Measurements from ENCODE around the gene SBNO2. TPM values are rescaled to one million over a fixed set of nuclear protein-coding genes. Genes with fewer than 3 reads are reported as not detected.

SBNO2 gene
- total RNA-seq, 1 experiment from 2014 or later = 46.3 TPM

- H3K9ac ChIP-seq (ENCODE audit: extremely low read depth, insufficient read length, low read length) = no peak overlapping the region
- H3K23me2 ChIP-seq (ENCODE audit: insufficient read length, low read depth, low read length, poor library complexity, severe bottlenecking) = peaks cover 7% of the 10 kb centered on the region
- no peaks in the 10 kb centered on the region for H3K9me3 Mint-ChIP-seq
- H3K36me3 Mint-ChIP-seq (ENCODE audit: insufficient read depth in 1 of 3, low read depth in 3 of 3) = peaks cover 10 to 49% (median 33%) of the 10 kb centered on the region in 3 experiments; a peak in 6 of 7 replicates
- no peak overlapping the region for H2BK12ac ChIP-seq (ENCODE audit: insufficient read length, low read depth, low read length)
- H3K27ac ChIP-seq (ENCODE audit: insufficient read length, low read depth, low read length) = no peak overlapping the region
- H2BK120ac ChIP-seq (ENCODE audit: low read depth, low read length, poor library complexity, severe bottlenecking) = no peak overlapping the region
- no peak overlapping the region for H3K27ac Mint-ChIP-seq
- no peak overlapping the region for H3K23ac ChIP-seq (ENCODE audit: insufficient read length, low read depth, low read length)
- no peak for DNase-seq
- no peak overlapping the region for H2BK5ac ChIP-seq (ENCODE audit: insufficient read length, low read length)
- H3K27me3 ChIP-seq (ENCODE audit: insufficient read depth, low read length) = no peaks in the 10 kb centered on the region
- H4K8ac ChIP-seq (replicated peaks; ENCODE audit: insufficient read length, low read depth, low read length) = no peak overlapping the region
- H3K9me3 ChIP-seq (ENCODE audit: control insufficient read depth, low read depth, low read length) = no peaks in the 10 kb centered on the region
- H3K4me3 Mint-ChIP-seq = no peak overlapping the region
- no peak overlapping the region for H4K5ac ChIP-seq (ENCODE audit: insufficient read length, low read depth, low read length)
- H3K14ac ChIP-seq (ENCODE audit: insufficient read depth, low read length) = no peak overlapping the region
- no peak overlapping the region for H4K91ac ChIP-seq (ENCODE audit: insufficient read length, low read depth, low read length)
- peaks cover 11% of the 10 kb centered on the region for H3K79me1 ChIP-seq (ENCODE audit: insufficient read depth, low read depth, low read length, poor library complexity, severe bottlenecking)
- TF ChIP-seq, protein P1, sequence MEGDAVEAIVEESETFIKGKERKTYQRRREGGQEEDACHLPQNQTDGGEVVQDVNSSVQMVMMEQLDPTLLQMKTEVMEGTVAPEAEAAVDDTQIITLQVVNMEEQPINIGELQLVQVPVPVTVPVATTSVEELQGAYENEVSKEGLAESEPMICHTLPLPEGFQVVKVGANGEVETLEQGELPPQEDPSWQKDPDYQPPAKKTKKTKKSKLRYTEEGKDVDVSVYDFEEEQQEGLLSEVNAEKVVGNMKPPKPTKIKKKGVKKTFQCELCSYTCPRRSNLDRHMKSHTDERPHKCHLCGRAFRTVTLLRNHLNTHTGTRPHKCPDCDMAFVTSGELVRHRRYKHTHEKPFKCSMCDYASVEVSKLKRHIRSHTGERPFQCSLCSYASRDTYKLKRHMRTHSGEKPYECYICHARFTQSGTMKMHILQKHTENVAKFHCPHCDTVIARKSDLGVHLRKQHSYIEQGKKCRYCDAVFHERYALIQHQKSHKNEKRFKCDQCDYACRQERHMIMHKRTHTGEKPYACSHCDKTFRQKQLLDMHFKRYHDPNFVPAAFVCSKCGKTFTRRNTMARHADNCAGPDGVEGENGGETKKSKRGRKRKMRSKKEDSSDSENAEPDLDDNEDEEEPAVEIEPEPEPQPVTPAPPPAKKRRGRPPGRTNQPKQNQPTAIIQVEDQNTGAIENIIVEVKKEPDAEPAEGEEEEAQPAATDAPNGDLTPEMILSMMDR (conservative IDR thresholded peaks at IDR 0.05) = no peak
- no peaks in the 10 kb centered on the region for H3K27me3 Mint-ChIP-seq (ENCODE audit: low read depth)
- no peaks in the 10 kb centered on the region; the same call in 1 of the 2 replicates for H3K4me1 ChIP-seq (ENCODE audit: insufficient read depth, low read length)
- H3K4me2 ChIP-seq (ENCODE audit: insufficient read depth, insufficient read length, low read length) = no peak overlapping the region
- H4K20me1 ChIP-seq (ENCODE audit: control insufficient read depth, insufficient read depth, insufficient read length) = no peaks in the 10 kb centered on the region
- WGBS (ENCODE audit: extremely low coverage, insufficient read length, low lambda C conversion rate) = no CpG with 5 or more reads among the region's 38 CpGs
- no peak overlapping the region for H3K56ac ChIP-seq (ENCODE audit: insufficient read length, low read depth, low read length)
- H3K4me1 Mint-ChIP-seq = peaks cover 4 to 15% of the 10 kb centered on the region in 2 experiments
- peaks cover 12% of the 10 kb centered on the region; the same call in 1 of the 2 replicates for H3K79me2 ChIP-seq (ENCODE audit: insufficient read depth, low read length)
- no peak overlapping the region for H2AK5ac ChIP-seq (ENCODE audit: insufficient read length, low read length)
- H2BK20ac ChIP-seq (ENCODE audit: low read depth, low read length, poor library complexity, severe bottlenecking) = no peak overlapping the region
- H3K18ac ChIP-seq (ENCODE audit: insufficient read length, low read depth, low read length) = no peak overlapping the region
- H3K4ac ChIP-seq (ENCODE audit: low read depth, low read length) = no peak overlapping the region
- no peak overlapping the region for H2BK15ac ChIP-seq (ENCODE audit: low read depth, low read length)
- no peak overlapping the region for H2AFZ ChIP-seq (ENCODE audit: low read length)
- H3T11ph ChIP-seq (ENCODE audit: low read length) = no peak overlapping the region
These were observed 83.1 kb downstream of the SBNO2 start for GRCh38 chr19:1090731-1091543.
